Lung (tissue), 12 donors: Measurements from ENCODE around the gene CELSR3. TPM values are rescaled to one million over a fixed set of nuclear protein-coding genes. Genes with fewer than 3 reads are reported as not detected.

Experiments
- ATAC-seq: fragments of 200-7000 bp; cut with Tn5 transposase; one replicate; pipeline ENCODE4 v1.9.1; 2020; ENCODE audit warnings: moderate number of reproducible peaks; ENCODE audit not compliant: insufficient read depth, low FRiP score
- DNase-seq, 3 donors: peaks; one replicate each; pipeline ENCODE4 v3.0.0-alpha.2; 2013 to 2017
- H3K27ac ChIP-seq, 2 donors: one replicate each; pipeline ENCODE4 v1.5.1; 2013; ENCODE audit warnings: mild to moderate bottlenecking in 2 of 2, moderate library complexity in 2 of 2, control low read depth in 1 of 2, inconsistent platforms in 1 of 2, low read depth in 1 of 2, low read length in 1 of 2
- H3K27me3 ChIP-seq, 3 donors: one replicate each; pipeline ENCODE4 v1.5.1; 2013; ENCODE audit warnings: low read length in 2 of 3; ENCODE audit not compliant: control insufficient read depth in 3 of 3, insufficient read depth in 3 of 3
- H3K36me3 ChIP-seq, 4 donors: one replicate each; pipeline ENCODE4 v1.5.1; 2013; ENCODE audit warnings: low read length in 4 of 4, mild to moderate bottlenecking in 1 of 4, moderate library complexity in 1 of 4; ENCODE audit not compliant: control insufficient read depth in 4 of 4, insufficient read depth in 4 of 4
- H3K4me1 ChIP-seq, 5 donors: one replicate each; pipeline ENCODE4 v1.5.1; 2013; ENCODE audit warnings: low read length in 5 of 5, mild to moderate bottlenecking in 2 of 5, moderate library complexity in 1 of 5; ENCODE audit not compliant: control insufficient read depth in 5 of 5, insufficient read depth in 5 of 5
- H3K4me3 ChIP-seq: one replicate; pipeline ENCODE4 v1.5.1; 2013; ENCODE audit warnings: mild to moderate bottlenecking, control low read depth, moderate library complexity
- H3K9ac ChIP-seq, 2 donors: one replicate each; pipeline ENCODE4 v1.5.1; 2013; ENCODE audit warnings: low read length in 2 of 2, control low read depth in 1 of 2; ENCODE audit not compliant: insufficient read depth in 1 of 2
- H3K9me3 ChIP-seq, 4 donors: one replicate each; pipeline ENCODE4 v1.5.1; 2013; ENCODE audit warnings: low read length in 3 of 4, mild to moderate bottlenecking in 1 of 4, moderate library complexity in 1 of 4; ENCODE audit not compliant: control insufficient read depth in 4 of 4, insufficient read depth in 3 of 4
- CTCF ChIP-seq: IDR thresholded peaks from 2 replicates; pipeline ENCODE4 v1.5.1; 2012; ENCODE audit warnings: mild to moderate bottlenecking; ENCODE audit errors: control extremely low read depth, extremely low read depth
- WGBS, 2 donors: extraction: QIAGEN DNeasy Blood & Tissue Kit; methylation state at CpG; one replicate each; pipeline ENCODE4 v1.1.7; 2013; 5-methylcytosine and 5-hydroxymethylcytosine counted together
- polyA plus RNA-seq, 2 donors: library from polyadenylated mRNA; stranded (reverse); fragments of 200-250 nt; gene quantifications; one replicate each; pipeline ENCODE4 v1.2.1, GENCODE V29; 2013
- total RNA-seq, 2 donors: library from RNA; depleted of rRNA in 1 of 2; stranded (reverse); fragments of >200 nt in 1 of 2; gene quantifications; one replicate each; pipeline ENCODE4 v1.2.1, GENCODE V29; 2014 to 2021
- donor health status: control.
- donor health status: control.
- donor health status: Bipolar disorder and iron deficiency.
- donor health status: healthy.
- donor health status: DM: yes; HTN: yes; CAD: no.

The CELSR3 gene
- total and polyA plus RNA-seq, 4 donors, result 0.71 to 2.0 (median 1.4) TPM

- H3K36me3 ChIP-seq, result peaks cover 2 to 41% (median 25%) of the 10 kb centered on the region in 4 donors
- H3K27me3 ChIP-seq, result no peaks in the 10 kb centered on the region
- H3K9ac ChIP-seq, result no peak overlapping the region
- H3K27ac ChIP-seq, result no peak overlapping the region
- ATAC-seq (no peak), DNase-seq (no peak)
- TF ChIP-seq CTCF, result no peak
- H3K4me3 ChIP-seq, result no peak overlapping the region
- WGBS, 2 donors, result 43 to 74% methylated on average over 2 of the region's 2 CpGs
- H3K4me1 ChIP-seq, result peaks cover 3 to 15% (median 9%) of the 10 kb centered on the region in 5 donors
- H3K9me3 ChIP-seq, result no peaks in the 10 kb centered on the region
These were observed 45.8 kb upstream of the CELSR3 start for GRCh38 chr3:48708481-48708889.

- no peak for DNase-seq
- Histone ChIP-seq H3K9ac (no peak overlapping the region), H3K4me3 (no peak overlapping the region), H3K4me1 (peaks cover 0 to 11% (median 4%) of the 10 kb centered on the region in 5 donors), H3K27ac (no peak overlapping the region), H3K27me3 (no peaks in the 10 kb centered on the region), H3K9me3 (no peaks in the 10 kb centered on the region), H3K36me3 (peaks cover 2 to 45% (median 27%) of the 10 kb centered on the region in 4 donors)
- no peak for ATAC-seq
- TF ChIP-seq CTCF, result no peak
- WGBS, 2 donors, result 85 to 92% methylated on average over 5 of the region's 5 CpGs
These were observed 44.5 kb upstream of the CELSR3 start for GRCh38 chr3:48707157-48707556.

- no peak for TF ChIP-seq CTCF
- 81 to 89% methylated on average over 6 of the region's 6 CpGs for WGBS, 2 donors
- H3K27me3 ChIP-seq, result no peaks in the 10 kb centered on the region
- no peak overlapping the region for H3K9ac ChIP-seq
- H3K27ac ChIP-seq, result peak overlapping the region in 1 of 2 donors; percentile 27
- ATAC-seq (no peak), DNase-seq (no peak)
- H3K36me3 ChIP-seq, result peaks cover 4 to 32% (median 19%) of the 10 kb centered on the region in 4 donors
- no peak overlapping the region for H3K4me3 ChIP-seq
- peaks cover 0 to 5% (median 0%) of the 10 kb centered on the region in 5 donors for H3K4me1 ChIP-seq
- no peaks in the 10 kb centered on the region for H3K9me3 ChIP-seq
These were observed 39.7 kb upstream of the CELSR3 start for GRCh38 chr3:48702320-48702920.
